Activated T-cell treated with anti-CD3 and anti-CD28 coated beads for 4 hours (primary cell): Measurements from ENCODE around the gene ZBED4.

Source experiments
- DNase-seq: peaks from one replicate; pipeline ENCODE4 v3.0.0-alpha.2; 2020

The ZBED4 gene

DNA sequence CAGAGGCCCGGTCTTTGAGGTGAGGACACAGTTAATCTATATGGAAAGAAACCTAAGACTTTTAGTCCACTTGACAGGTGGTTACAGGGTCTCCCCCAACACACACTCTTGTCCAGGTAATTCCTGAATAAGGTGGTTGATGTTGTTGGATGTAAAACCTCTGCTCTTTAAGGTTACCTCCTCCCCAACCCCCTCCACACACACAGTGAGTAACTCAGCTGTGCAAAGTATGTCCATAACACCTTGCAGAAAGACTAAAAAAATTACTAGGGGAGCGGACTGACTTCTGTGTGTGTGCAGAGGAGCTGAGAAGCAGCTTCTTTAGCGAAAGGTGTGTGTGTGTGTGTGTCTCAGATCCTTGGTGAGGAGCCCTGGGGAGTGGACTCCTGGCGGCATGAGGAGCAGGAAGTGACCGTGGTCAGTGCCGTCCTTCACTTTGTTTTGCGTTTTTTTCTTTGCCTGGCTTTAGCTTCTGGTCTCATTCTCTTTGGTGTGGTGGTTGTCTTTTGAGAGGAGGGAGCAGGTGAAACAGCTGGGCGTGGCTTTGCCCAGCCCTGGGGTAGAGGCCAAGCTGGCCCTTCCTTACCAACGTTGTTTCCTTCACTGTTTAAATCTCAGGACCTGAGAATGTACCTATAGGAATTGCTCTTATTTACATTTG is 1.7 kb downstream of the ZBED4 start:
- DNase-seq: no peak

DNA sequence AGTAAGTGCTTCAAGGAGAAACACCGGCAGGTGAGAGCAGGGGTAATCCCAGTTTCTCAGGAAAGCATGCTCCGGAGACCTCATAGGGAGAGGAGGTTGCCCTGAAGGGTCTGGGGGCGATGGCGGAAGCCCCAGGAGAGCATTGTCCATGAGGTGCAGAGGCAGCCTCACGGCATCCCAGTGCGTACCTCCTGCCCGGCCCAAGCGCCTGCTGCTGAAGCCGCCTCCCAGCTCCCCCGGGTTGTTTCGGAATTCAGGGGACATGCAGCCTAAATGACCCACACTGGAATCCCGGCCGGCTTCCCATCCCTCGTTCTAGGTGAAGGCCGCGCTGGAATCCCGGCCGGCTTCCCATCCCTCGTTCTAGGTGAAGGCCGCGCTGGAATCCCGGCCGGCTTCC is 2.7 kb downstream of the ZBED4 start:
- no peak for DNase-seq

DNA sequence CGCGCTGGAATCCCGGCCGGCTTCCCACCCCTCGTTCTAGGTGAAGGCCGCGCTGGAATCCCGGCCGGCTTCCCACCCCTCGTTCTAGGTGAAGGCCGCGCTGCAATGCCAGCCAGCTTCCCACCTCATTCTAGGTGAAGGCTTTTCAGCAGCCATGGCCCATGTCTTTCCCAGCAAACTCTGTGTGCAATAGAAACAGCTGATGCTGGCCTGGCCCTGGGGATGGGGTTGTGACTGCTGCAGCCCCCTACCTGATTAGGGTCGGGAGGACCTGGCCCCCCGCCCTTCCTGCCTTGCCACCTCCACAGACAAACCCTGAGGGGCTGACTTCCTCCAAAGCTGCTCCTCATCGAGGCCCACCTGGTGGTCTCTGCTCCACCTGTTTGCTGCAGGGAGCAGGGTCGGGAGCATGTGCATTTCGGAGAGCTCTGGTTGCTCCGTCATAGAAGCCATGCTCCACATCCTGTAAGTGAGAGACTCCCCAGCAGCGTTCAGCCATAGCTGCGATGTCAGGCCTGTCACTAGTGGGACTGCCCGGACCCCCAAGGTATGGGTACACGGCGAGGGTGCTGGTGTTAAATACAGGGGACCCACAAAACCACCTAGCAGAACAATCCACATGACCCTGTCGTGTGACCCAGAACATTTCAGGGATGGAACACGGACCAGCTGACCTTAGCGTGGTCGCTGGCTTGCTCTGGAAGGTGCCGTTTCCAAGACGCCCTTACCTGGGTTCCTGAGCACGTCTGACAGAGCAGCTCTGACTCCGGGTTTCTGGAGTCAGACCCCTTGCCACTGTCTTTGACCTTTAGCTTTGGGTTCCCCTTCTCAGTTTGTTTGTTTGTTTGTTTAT is 3.3 kb downstream of the ZBED4 start:
- DNase-seq: no peak

DNA sequence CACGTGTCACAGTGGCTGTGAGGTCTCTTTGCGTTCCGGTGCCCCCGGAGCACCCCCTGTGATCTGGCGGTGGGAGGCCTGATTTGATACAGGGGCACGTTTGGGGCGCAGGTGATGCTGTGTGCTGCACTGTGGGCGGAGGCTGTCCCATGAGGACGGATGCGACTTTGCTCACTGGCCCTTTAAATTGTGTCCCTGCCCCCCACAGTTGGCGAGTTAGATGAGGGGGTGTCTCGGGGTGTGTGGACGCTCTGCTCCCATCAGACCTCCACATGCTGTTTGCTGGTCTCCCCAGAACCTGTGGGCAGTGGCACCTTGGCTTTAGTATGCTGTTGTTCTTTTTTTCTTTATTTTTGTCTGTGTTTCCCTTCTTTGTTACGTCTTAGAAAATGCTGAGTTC is 5.2 kb downstream of the ZBED4 start:
- DNase-seq: no peak

DNA sequence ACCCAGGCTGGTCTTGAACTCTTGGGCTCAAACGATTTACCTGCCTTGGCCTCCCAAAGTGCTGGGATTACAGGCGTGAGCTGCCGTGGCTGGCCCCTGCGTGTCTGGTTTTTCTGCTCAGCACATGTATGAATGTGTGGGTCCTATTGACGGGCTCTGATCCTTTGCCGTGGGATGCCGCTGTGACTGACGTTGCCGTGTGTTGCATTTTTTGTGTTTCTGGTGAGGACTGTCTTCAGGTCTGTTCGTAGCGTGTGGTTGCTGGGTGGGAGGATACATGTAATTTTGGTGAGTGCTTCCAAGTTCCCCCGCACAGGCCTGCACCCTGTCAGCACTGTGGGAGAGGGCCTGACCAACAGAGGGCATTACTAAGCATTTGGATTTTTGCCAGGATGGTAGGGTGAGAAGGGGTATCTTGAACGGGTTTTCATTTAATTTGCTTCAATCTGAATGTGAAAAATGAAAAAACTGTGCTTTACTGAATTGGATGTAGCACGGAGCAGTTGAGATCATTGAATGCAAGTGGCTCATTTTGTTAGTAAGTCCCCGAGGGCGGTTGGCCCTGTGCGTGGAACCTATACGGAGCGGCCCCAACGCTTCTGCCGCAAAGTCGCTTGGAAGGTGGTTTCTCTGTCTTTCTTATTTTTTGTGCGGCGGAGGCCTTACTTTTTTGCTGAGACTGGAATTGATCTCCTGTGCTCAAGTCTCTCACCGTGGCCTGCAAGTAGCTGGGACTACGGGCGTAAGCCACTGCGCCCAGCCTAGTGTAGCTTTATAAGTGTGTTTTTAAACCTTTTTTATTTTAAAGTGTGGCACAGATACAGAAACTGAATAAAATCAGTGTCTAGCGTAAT is 8.2 kb downstream of the ZBED4 start:
- no peak for DNase-seq

DNA sequence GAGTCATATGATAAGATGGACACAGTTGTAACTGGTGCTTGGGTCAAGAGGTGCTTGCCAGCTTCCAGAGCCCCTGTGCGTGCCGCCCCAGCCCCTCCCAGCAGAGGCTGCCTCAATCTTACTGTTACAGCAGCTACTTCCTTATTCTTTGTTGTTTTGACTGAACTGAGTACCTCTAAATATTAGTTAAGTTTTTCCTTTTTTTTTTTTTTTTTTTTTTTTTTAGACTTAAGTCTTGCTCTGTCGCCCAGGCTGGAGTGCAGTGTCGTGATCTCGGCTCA is 8.8 kb downstream of the ZBED4 start:
- no peak for DNase-seq

DNA sequence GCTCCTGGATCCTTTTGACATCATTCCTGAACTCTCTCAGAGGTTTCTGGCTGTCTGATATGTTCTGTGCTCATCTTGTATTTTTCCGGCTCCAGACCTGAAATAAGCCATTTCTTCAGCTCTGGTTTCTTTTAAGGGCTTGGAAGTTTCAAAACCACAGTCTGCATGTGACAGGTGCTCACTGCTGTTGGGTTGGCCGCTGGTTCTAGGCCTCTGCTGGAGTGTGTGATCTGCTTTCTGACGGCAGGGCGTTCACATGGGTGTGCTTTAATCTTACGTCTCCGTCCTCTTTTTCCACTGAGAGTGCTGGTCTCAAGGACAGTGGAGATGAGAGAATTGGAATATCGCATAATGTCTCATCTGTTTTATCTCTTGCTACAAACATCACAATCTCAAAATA is 10.3 kb downstream of the ZBED4 start:
- DNase-seq: no peak

DNA sequence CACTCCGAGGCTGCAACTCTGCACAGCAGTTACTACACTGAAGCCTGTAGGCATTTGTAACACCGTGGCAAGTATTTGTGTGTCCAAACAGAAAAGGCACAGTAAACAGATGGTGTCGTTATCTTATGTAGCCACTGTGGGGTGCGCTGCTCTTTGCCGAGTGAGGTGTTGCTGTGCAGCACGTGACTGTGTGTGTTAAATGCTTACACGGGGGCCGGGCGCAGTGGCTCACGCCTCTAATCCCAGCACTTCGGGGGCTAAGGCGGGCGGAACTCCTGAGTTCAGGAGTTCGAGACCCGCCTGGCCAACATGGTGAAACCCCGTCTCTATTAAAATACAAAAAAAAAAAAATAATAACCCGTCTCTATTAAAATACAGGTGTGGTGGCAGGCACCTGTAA is 11.5 kb downstream of the ZBED4 start:
- no peak for DNase-seq

DNA sequence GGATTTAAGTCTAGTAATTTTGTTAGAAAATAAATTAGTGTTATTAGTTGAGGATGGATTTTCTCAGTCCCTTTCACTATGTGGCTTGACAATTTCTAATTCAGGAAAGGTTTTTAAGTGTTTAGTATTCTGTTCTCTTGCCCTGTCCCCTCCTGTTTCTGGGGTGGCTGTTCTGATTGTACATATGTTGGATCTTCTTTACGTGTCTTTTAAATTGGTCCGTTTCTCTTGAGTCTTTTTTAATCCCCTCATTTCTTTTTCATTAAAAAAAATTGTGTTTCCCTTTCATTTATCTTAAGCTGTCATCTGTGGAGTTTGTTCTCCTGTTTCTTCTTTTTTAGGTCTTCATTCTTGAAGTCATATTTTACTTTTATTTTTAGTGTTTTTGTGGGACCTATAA is 12.5 kb downstream of the ZBED4 start:
- no peak for DNase-seq

DNA sequence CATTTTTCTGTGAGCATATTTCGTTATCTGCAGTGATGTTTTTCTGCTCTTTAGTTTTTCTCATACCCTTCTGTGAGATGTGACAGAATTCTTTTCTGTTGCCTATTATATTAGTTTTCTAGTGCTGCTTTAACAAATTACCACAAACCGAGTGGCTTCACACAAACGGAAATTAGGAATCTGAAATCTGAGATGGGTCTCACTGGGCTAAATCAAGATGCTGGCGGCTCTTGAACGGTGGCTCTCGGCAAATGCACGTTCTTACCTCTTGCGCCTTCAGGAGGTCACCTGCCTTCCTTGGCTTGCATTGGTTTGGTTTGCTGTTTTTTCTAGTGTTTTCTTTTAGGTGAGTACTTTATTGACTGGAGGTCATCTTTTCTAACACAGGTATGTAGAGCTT is 13.0 kb downstream of the ZBED4 start:
- no peak for DNase-seq

DNA sequence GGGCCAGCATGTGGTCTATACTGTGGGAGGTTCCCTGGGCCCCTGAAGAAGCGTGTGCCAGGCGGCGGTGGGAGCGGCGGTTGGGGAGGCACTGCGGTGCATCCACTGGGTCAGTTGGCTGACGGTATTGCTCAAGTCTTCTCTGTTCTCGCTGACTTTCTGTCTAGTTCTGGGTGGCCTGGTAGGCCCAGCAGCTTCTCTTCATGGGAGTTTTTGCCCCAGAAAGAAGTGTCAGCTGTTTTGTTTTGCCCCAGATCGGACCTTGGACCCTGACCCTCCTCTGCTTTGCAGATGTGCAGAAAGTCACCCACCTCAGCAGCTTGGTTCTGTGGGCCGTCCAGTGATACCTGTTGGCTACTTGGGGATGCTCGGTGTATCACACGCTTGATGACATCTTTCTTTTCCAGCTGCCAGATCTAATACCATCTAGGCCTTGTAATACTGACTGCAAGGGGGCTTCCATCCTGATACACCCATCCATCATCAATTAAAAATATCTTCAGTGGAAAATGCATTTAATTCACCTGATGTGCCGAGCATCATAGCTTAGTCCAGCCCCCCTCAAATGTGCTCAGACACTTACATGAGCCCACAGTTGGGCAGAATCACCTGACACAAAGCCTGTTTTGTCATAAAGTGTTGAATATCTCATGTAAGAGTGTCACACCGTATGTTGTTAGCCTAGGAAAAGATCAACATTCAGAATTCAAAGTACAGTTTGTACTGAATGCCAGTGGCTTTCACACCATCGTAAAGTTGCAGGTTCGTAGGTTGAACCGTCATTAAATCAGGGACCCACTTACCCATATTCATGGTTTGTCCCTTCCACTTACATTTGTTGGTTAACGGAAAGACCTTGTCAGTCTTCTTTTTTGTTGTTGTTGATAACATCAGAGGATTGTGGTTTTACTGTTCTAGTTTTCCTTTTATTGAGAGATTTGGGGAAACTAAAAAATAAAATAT is 13.9 kb downstream of the ZBED4 start:
- DNase-seq: no peak

DNA sequence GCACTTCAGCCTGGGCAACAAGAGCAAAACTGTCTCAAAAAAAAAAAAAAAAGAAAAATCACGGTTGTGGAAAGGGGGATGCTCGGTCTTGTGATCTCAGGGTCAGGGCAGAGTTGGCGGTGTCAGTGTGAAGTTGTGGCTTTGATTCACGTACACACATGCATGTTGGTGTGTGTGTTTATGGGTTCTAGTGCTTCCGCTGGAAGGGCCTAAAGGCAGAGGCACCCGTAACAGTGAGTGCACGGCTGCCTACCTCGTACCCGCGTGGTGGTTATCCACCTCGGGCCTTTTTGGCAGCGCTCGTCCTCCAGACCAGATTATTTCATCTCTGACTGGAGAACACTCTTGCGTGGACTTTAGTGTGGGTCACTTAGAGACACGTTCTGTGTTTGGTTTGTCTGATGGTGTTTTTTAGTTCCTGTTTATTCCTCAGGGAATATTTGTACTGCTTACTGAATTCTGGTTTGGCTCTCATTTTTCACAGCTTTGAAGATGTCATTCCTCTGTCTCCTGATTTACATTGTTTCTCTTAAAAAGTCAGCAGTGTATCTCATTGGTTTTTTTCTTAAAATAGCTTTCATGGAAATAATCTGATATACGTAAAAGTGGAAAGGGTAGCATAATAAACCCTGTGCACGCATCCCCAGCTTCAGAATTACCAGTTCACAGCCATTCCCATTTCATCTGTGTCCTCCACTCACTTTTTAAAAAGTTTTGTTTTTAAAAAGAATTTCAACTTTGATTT is 15.6 kb downstream of the ZBED4 start:
- DNase-seq: no peak

DNA sequence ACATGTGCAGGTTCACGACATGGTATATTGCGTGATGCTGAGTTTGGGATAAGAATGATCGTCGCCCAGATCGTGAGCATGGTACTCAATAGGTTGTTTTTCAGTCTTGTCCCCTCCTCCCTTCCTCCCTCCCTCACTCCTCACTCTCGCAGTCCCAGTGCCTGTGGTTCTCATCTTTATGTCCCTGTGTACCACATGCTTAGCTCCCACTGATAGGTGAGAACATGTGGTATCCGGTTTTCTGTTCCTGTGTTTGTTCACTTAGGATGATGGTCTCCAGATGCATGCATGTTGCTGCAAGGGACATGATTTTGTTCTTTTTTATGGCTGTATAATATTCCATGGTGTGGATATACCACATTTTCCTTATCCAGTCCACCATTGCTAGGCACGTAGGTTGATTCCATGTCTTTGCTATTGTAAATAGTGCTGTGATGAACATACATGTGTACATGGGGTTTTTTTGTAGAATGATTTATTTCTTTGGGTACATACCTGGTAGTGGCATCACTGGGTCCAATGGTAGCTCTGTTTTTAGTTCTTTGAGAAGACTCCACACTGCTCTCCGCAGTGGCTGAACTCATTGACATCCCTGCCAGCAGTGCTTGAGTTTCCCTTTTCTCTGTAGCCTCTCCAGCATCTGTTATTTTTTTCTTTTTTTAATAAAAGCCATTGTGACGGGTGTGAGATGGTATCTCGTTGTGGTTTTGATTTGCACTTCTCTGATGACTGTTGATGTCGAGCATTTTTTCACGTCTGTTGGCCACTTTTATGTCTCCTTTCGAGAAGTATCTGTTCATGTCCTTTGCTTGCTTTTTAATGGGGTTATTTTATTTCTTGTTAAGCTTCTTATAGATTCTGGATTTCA is 16.4 kb downstream of the ZBED4 start:
- no peak for DNase-seq

DNA sequence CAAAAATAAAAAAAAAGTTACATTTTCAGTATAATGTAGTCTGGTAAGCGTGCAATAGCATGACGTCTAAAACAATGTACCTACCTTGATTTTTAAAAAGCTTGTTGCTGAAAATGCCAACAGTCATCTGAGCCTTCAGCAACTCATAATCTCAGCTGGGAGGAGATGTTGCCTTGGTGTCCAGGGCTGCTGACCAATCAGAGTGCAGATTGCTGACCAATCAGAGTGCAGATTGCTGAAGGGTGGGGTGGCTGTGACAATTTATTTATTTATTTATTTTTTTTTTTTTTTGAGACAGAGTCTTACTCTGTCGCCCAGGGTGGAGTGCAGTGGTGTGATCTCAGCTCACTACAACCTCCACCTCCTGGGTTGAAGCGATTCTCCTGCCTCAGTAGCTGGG is 17.8 kb downstream of the ZBED4 start:
- no peak for DNase-seq

DNA sequence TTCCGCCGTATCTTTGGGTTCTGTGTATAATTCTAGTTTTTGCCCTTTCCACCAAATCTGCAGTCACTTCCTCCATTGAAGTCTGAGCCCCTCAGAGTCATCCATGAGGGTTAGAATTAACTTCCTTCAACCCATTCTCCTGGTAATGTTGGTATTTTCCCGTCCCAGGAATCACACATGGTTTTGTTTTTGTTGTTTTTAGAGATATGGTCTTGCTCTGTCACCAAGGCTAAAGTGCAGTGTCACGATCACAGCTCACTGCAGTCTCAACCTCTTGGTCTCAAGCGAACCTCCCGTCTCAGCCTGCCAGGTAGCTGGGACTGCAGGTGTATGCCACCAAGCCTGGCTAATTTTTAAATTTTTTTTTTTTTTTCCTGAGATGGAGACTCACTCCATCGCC is 18.7 kb downstream of the ZBED4 start:
- no peak for DNase-seq

DNA sequence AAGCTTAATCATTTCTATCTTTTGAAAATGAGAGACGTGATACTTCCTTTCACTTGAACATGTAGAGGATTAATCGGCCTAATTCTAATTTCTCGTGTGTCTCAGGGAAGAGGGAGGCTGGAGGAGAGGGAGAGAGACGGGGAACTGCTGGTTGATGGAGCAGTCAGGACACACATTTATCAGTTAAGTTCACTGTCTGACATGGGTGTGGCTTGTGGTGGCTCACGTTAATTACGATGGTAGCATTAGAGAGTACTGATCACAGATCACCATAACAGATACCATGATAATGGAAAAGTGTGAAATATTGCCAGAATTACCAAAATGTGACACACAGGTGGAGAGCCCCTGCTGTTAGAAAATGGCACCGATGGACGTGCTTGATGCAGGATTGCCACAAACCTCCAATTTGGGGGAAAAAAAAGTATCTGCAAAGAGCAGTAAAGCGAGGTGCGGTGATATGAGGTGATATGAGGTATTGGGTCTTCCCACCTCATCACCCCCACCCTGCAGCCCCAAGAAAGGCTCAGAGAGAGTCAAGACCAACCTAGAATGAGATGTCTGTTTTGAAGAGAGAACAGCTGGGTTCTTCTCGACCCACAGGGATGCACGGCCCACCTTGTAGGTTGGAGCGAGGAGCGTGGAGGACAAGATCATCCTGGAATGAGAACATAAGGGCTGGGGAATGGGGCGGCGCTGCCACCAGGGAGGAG is 19.7 kb downstream of the ZBED4 start:
- no peak for DNase-seq

DNA sequence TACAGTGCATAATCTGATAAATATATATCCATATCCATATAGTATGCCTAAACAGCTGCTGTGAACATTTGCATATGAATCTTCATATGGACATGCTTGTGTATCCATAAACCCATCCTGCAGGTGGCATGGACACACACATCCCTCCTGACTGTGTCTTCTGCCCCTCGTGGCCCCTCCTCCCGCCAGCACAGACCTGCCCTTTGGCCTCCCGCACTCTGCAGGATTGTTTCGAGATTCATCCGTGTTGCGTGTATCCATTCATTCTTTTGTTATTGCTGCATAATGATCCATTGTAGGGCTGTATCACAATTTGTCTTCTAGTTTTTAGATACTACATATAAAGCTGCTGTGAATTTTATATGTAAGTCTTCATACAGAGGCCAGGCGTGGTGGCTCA is 24.0 kb downstream of the ZBED4 start:
- no peak for DNase-seq

DNA sequence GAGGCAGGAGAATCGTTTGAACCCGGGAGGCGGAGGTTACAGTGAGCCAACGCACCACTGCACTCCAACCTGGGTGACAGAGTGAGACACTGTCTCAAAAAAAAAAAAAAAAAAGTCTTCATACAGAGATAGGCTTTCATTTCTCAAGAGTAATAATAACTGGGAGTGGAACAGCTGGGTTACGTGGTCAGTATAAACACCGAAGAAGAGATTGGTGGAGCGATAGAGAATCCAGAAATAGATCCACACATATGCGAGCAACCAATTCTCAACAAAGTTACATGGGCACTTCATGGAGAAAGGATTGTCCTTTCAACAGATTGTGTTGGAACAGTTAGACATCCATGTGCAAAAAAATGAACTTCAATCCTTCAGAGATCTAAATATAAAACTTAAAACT is 24.6 kb downstream of the ZBED4 start:
- DNase-seq: no peak

DNA sequence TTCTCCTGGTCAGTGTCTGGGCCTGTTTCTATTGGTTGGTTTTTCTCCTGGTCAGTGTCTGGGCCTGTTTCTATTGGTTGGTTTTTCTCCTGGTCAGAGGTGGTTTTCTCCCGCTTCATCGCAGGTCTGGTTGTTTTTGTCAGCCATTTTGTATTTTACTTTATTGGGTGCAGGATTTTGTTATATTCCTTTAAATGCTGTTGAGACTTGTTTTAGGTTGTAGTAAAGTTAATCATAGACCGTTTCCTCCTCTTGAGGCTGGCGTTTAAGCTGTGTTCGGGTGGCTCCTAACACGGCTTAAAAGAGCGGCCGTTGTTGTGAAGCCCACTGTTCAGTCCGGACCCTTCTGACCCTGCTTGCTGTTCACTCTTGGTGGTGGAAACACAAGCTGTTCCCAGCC is 26.2 kb downstream of the ZBED4 start:
- DNase-seq: no peak

DNA sequence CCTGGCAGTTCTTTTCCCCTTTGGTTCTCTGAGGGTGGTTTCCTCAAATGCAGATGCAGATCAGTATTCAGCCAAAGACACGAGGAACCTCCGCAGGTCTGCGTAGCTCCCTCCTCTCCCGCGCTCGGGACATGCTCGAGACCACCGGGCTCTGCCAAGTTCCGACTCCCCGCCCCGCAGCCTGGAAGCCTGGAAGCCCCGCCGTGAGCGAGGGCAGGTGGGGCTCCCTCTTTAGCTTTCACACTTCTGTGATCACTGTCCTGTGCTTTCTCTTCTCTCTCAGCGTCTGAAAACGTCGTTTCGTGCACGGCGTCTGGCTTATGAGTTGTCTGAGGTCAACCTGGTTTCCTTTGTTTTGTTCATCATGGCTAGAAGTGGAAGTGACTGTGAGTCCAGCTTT is 26.6 kb downstream of the ZBED4 start:
- DNase-seq: no peak
